ENCODE results near the gene MALL.

The MALL gene

DNA sequence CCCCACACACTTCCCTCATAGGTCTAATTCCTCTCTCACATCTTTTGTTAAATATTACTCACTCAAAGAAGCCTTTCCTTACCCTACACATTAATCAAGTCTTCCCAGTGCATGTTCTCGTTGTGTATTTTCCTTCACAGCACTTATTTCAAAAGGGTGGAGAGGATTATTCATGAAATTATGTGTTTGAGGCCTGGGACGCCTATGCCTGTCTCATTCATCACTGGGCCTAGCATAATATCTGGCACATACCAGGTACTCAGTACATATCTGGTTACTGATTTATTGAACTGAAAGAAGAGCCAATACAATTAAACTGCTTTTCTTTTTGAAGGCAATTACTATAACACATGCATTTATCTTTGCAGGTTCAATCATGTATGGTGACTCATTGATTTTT is 15.1 kb upstream of the MALL start:
- no peak overlapping the region for H3K4me3 ChIP-seq (ENCODE audit: insufficient read depth, low read length, poor library complexity, severe bottlenecking)
- H3F3A ChIP-seq (ENCODE audit: insufficient read depth) = no peaks in the 10 kb centered on the region
- H2AFZ ChIP-seq (ENCODE audit: low read depth, low read length, severe bottlenecking) = no peak overlapping the region
- no peaks in the 10 kb centered on the region for H3K9me3 ChIP-seq (ENCODE audit: insufficient read depth, low read length)
- H4K20me1 ChIP-seq (ENCODE audit: low read depth, low read length) = no peaks in the 10 kb centered on the region
- TF ChIP-seq EZH2phosphoT487 (conservative IDR thresholded peaks at IDR 0.05; ENCODE audit: low read length) = no peak
- TF ChIP-seq, protein P1, sequence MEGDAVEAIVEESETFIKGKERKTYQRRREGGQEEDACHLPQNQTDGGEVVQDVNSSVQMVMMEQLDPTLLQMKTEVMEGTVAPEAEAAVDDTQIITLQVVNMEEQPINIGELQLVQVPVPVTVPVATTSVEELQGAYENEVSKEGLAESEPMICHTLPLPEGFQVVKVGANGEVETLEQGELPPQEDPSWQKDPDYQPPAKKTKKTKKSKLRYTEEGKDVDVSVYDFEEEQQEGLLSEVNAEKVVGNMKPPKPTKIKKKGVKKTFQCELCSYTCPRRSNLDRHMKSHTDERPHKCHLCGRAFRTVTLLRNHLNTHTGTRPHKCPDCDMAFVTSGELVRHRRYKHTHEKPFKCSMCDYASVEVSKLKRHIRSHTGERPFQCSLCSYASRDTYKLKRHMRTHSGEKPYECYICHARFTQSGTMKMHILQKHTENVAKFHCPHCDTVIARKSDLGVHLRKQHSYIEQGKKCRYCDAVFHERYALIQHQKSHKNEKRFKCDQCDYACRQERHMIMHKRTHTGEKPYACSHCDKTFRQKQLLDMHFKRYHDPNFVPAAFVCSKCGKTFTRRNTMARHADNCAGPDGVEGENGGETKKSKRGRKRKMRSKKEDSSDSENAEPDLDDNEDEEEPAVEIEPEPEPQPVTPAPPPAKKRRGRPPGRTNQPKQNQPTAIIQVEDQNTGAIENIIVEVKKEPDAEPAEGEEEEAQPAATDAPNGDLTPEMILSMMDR (IDR thresholded peaks at IDR 0.05; ENCODE audit: insufficient read depth, low read length, poor library complexity, severe bottlenecking) = no peak
- no peaks in the 10 kb centered on the region for H3K79me2 ChIP-seq (ENCODE audit: insufficient read depth, low read length)
- H3K27me3 ChIP-seq (ENCODE audit: low read length) = no peaks in the 10 kb centered on the region
- no peak overlapping the region for H3K4me2 ChIP-seq (ENCODE audit: low read depth, low read length, poor library complexity, severe bottlenecking)
- H3K27ac ChIP-seq (ENCODE audit: low read depth, low read length) = no peak overlapping the region
- no peaks in the 10 kb centered on the region; the same call in 1 of the 2 replicates for H3K9me2 ChIP-seq (replicated peaks; ENCODE audit: insufficient read depth, low read length)
- H3K9ac ChIP-seq (ENCODE audit: low read length) = no peak overlapping the region
- no peaks in the 10 kb centered on the region for H3K36me3 ChIP-seq (ENCODE audit: low read length)

DNA sequence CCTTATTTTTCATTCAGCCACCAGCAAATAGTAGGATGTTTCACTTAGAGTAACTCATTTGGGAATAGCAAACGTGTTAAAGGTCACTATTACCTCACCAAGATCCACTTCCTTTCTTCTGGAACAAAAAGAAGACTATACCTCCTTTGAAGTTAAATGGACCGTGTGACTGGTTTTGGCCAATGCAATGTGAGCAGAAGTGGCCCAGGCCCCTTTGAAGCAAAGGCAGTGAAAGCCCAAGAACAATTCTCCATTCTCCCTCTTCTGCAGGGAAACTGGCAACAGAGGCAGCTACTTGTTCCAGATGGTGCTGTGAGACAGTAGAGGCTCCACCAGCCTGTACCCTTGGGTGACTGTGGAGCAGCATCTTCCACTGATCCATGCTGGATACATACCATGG is 11.3 kb upstream of the MALL start:
- no peak overlapping the region for H3K4me3 ChIP-seq (ENCODE audit: insufficient read depth, low read length, poor library complexity, severe bottlenecking)
- H3F3A ChIP-seq (ENCODE audit: insufficient read depth) = no peaks in the 10 kb centered on the region
- H3K79me2 ChIP-seq (ENCODE audit: insufficient read depth, low read length) = no peaks in the 10 kb centered on the region
- H3K9me3 ChIP-seq (ENCODE audit: insufficient read depth, low read length) = no peaks in the 10 kb centered on the region
- no peak overlapping the region for H3K27ac ChIP-seq (ENCODE audit: low read depth, low read length)
- no peaks in the 10 kb centered on the region for H3K27me3 ChIP-seq (ENCODE audit: low read length)
- no peaks in the 10 kb centered on the region for H4K20me1 ChIP-seq (ENCODE audit: low read depth, low read length)
- H3K4me2 ChIP-seq (ENCODE audit: low read depth, low read length, poor library complexity, severe bottlenecking) = no peak overlapping the region
- no peaks in the 10 kb centered on the region; the same call in 1 of the 2 replicates for H3K9me2 ChIP-seq (replicated peaks; ENCODE audit: insufficient read depth, low read length)
- no peak overlapping the region for H2AFZ ChIP-seq (ENCODE audit: low read depth, low read length, severe bottlenecking)
- H3K36me3 ChIP-seq (ENCODE audit: low read length) = no peaks in the 10 kb centered on the region
- H3K9ac ChIP-seq (ENCODE audit: low read length) = no peak overlapping the region
- TF ChIP-seq, protein P1 (IDR thresholded peaks at IDR 0.05; ENCODE audit: insufficient read depth, low read length, poor library complexity, severe bottlenecking) = no peak
- TF ChIP-seq EZH2phosphoT487 (conservative IDR thresholded peaks at IDR 0.05; ENCODE audit: low read length) = no peak

DNA sequence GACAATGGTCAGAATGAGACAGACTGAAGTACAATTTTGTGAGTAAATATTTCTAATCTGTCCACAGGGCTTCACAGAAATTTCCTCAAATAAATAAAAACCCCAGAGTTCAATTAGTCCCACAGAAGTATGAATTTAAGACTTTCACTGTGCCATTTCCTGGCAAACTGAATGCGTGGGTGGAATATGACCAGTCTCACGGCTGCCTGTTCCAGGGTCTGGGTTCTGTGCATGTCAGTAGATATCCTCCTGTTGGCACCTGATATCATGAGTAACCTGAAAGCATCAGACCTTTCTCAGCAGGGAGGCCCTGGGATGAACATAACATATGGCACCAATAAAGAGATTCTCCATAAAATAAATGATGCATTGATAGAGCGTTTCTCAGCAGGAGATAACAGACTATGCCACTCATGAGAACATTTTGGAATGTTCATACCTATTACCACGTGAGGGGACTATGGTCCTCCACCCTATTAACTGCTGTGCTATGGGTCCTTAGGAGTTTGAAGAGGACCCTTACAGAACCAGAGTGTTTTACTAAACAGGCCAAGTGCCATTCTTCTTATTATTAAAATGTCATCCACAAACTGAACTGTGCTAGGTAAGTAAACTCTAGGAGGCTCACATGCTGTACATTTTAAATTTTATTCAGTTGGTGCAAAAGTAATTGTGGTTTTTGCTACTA is 10.6 kb upstream of the MALL start:
- no peaks in the 10 kb centered on the region; the same call in 1 of the 2 replicates for H3K9me2 ChIP-seq (replicated peaks; ENCODE audit: insufficient read depth, low read length)
- H3K9ac ChIP-seq (ENCODE audit: low read length) = no peak overlapping the region
- no peaks in the 10 kb centered on the region for H3K27me3 ChIP-seq (ENCODE audit: low read length)
- TF ChIP-seq, protein P1 (IDR thresholded peaks at IDR 0.05; ENCODE audit: insufficient read depth, low read length, poor library complexity, severe bottlenecking) = no peak
- no peak for TF ChIP-seq EZH2phosphoT487 (conservative IDR thresholded peaks at IDR 0.05; ENCODE audit: low read length)
- no peak overlapping the region for H3K4me3 ChIP-seq (ENCODE audit: insufficient read depth, low read length, poor library complexity, severe bottlenecking)
- H2AFZ ChIP-seq (ENCODE audit: low read depth, low read length, severe bottlenecking) = no peak overlapping the region
- H3K79me2 ChIP-seq (ENCODE audit: insufficient read depth, low read length) = no peaks in the 10 kb centered on the region
- H4K20me1 ChIP-seq (ENCODE audit: low read depth, low read length) = no peaks in the 10 kb centered on the region
- no peaks in the 10 kb centered on the region for H3F3A ChIP-seq (ENCODE audit: insufficient read depth)
- H3K9me3 ChIP-seq (ENCODE audit: insufficient read depth, low read length) = no peaks in the 10 kb centered on the region
- H3K36me3 ChIP-seq (ENCODE audit: low read length) = no peaks in the 10 kb centered on the region
- no peak overlapping the region for H3K27ac ChIP-seq (ENCODE audit: low read depth, low read length)
- no peak overlapping the region for H3K4me2 ChIP-seq (ENCODE audit: low read depth, low read length, poor library complexity, severe bottlenecking)

All from SU-DHL-6 (cell line).